ENCODE data around the gene EFNA1. TPM values are rescaled to one million over a fixed set of nuclear protein-coding genes. Genes with fewer than 3 reads are reported as not detected.

EFNA1 gene
- total and polyA plus RNA-seq, 2 of the 13 experiments (the other 11 are each of a cell fraction or from before 2014, with no cell fraction given): 81.8 to 874 TPM

DNA sequence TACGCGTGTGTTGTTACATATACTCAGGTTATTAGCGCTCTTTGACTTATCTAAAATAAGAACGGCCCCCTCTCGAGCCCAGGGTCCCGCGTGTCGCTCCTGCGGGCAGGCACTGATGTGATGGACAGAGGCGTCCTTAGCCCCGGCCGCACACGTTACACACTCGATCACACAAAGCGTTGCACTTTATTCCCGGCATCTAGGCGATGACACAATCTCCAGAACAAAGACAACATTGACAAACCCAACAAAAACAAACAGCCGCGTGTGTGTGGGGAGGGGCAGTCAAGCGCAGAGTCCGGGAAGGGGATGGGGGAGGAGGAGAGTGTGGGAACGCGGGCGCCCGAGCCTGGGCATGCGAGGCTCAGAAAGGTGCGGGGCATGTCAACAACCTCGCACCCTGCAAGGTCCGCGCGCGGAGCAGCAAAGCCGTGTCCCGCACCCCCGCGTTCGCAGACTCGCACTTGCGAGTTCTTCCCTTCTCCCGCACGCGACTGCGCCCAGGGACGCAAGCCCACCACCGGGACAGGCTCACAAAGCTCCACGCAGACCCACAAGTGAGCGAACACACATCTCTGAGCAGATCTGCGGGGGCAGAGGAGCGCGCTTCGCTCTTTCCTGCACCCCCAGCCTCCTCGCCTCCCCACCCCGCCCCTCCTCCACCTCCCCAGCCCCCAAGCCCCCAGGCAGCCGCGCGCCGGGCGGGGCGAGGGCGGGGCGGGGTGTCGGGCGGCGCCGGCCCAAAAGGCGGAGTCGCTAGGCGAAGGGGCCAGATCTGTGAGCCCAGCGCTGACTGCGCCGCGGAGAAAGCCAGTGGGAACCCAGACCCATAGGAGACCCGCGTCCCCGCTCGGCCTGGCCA lies at the start of gene EFNA1 (continued):
- TF ChIP-seq, protein P1, sequence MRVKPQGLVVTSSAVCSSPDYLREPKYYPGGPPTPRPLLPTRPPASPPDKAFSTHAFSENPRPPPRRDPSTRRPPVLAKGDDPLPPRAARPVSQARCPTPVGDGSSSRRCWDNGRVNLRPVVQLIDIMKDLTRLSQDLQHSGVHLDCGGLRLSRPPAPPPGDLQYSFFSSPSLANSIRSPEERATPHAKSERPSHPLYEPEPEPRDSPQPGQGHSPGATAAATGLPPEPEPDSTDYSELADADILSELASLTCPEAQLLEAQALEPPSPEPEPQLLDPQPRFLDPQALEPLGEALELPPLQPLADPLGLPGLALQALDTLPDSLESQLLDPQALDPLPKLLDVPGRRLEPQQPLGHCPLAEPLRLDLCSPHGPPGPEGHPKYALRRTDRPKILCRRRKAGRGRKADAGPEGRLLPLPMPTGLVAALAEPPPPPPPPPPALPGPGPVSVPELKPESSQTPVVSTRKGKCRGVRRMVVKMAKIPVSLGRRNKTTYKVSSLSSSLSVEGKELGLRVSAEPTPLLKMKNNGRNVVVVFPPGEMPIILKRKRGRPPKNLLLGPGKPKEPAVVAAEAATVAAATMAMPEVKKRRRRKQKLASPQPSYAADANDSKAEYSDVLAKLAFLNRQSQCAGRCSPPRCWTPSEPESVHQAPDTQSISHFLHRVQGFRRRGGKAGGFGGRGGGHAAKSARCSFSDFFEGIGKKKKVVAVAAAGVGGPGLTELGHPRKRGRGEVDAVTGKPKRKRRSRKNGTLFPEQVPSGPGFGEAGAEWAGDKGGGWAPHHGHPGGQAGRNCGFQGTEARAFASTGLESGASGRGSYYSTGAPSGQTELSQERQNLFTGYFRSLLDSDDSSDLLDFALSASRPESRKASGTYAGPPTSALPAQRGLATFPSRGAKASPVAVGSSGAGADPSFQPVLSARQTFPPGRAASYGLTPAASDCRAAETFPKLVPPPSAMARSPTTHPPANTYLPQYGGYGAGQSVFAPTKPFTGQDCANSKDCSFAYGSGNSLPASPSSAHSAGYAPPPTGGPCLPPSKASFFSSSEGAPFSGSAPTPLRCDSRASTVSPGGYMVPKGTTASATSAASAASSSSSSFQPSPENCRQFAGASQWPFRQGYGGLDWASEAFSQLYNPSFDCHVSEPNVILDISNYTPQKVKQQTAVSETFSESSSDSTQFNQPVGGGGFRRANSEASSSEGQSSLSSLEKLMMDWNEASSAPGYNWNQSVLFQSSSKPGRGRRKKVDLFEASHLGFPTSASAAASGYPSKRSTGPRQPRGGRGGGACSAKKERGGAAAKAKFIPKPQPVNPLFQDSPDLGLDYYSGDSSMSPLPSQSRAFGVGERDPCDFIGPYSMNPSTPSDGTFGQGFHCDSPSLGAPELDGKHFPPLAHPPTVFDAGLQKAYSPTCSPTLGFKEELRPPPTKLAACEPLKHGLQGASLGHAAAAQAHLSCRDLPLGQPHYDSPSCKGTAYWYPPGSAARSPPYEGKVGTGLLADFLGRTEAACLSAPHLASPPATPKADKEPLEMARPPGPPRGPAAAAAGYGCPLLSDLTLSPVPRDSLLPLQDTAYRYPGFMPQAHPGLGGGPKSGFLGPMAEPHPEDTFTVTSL (CRISPR knock-in tag; IDR thresholded peaks at IDR 0.05; ENCODE audit: borderline replicate concordance): 0 out of 2 replicates have a peak, but pooled peaks have one; percentile 22
- TF ChIP-seq ELF3 (CRISPR knock-in tag; IDR thresholded peaks at IDR 0.05) (peak; percentile 43; the same call in 1 of the 2 replicates), KAT2B (IDR thresholded peaks at IDR 0.05; ENCODE audit: borderline replicate concordance, low read depth, low read length) (no peak), BHLHE40 (IDR thresholded peaks at IDR 0.05; ENCODE audit: low read length) (peak; percentile 83), DMAP1 (CRISPR knock-in tag; IDR thresholded peaks at IDR 0.05) (peak; percentile 93), RBM39 (IDR thresholded peaks at IDR 0.05; ENCODE audit: low read depth, low read length, poor library complexity, severe bottlenecking) (no peak), KLF6 (CRISPR knock-in tag; IDR thresholded peaks at IDR 0.05) (peak; percentile 83), AHR (CRISPR knock-in tag; IDR thresholded peaks at IDR 0.05) (peak; percentile 78; the same call in 1 of the 2 replicates), NPAS2 (CRISPR knock-in tag; IDR thresholded peaks at IDR 0.05; ENCODE audit: borderline replicate concordance) (no peak), ZNF460 (CRISPR knock-in tag; IDR thresholded peaks at IDR 0.05; ENCODE audit: borderline replicate concordance) (no peak; the same call in 1 of the 2 replicates), ZSCAN21 (CRISPR knock-in tag; IDR thresholded peaks at IDR 0.05; ENCODE audit: borderline replicate concordance) (no peak; the same call in none of the 2 replicates), ZNF761 (CRISPR knock-in tag; conservative IDR thresholded peaks at IDR 0.05) (no peak; the same call in 1 of the 2 replicates), DMTF1 (CRISPR knock-in tag; IDR thresholded peaks at IDR 0.05) (no peak), AGO2 (optimal IDR thresholded peaks at IDR 0.05; ENCODE audit: low read depth, low read length) (peak; percentile 51)
- TF ChIP-seq, protein P2, sequence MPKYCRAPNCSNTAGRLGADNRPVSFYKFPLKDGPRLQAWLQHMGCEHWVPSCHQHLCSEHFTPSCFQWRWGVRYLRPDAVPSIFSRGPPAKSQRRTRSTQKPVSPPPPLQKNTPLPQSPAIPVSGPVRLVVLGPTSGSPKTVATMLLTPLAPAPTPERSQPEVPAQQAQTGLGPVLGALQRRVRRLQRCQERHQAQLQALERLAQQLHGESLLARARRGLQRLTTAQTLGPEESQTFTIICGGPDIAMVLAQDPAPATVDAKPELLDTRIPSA (CRISPR knock-in tag; IDR thresholded peaks at IDR 0.05; ENCODE audit: borderline replicate concordance): no peak
- TF ChIP-seq, protein P3, sequence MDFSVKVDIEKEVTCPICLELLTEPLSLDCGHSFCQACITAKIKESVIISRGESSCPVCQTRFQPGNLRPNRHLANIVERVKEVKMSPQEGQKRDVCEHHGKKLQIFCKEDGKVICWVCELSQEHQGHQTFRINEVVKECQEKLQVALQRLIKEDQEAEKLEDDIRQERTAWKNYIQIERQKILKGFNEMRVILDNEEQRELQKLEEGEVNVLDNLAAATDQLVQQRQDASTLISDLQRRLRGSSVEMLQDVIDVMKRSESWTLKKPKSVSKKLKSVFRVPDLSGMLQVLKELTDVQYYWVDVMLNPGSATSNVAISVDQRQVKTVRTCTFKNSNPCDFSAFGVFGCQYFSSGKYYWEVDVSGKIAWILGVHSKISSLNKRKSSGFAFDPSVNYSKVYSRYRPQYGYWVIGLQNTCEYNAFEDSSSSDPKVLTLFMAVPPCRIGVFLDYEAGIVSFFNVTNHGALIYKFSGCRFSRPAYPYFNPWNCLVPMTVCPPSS (IDR thresholded peaks at IDR 0.05): no peak
- TF ChIP-seq, protein P4, sequence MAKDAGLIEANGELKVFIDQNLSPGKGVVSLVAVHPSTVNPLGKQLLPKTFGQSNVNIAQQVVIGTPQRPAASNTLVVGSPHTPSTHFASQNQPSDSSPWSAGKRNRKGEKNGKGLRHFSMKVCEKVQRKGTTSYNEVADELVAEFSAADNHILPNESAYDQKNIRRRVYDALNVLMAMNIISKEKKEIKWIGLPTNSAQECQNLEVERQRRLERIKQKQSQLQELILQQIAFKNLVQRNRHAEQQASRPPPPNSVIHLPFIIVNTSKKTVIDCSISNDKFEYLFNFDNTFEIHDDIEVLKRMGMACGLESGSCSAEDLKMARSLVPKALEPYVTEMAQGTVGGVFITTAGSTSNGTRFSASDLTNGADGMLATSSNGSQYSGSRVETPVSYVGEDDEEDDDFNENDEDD (CRISPR knock-in tag; IDR thresholded peaks at IDR 0.05; ENCODE audit: borderline replicate concordance): peak; percentile 73; the same call in 1 of the 2 replicates

All from HepG2 (cell line).